Stimulated activated naive B cell treated with anti-CD40 and anti-IgM and Interleukin-4, amounts not matched to agents 10 μg/mL and 1 μg/mL and 100 μg/mL, for 72 hours (primary cell): ENCODE measurements around the gene PCBP4.

ENCODE experiments used
- ATAC-seq, 2 donors: fragments of 150-1000 bp; cut with Tn5 transposase; replicated peaks; 2 replicates each; pipeline ENCODE4 v1.10.0; 2021; ENCODE audit warnings: moderate library complexity in 1 of 2
- DNase-seq: peaks from one replicate; pipeline ENCODE4 v3.0.0; 2021
- H3K27ac Mint-ChIP-seq: one replicate; pipeline ENCODE4 v1.8.0; 2022; ENCODE audit warnings: mild to moderate bottlenecking, mixed read lengths
- H3K27me3 Mint-ChIP-seq, 2 donors: one replicate each; pipeline ENCODE4 v1.8.0; 2022; ENCODE audit warnings: mixed read lengths in 2 of 2
- H3K36me3 Mint-ChIP-seq, 2 donors: one replicate each; pipeline ENCODE4 v1.8.0; 2022; ENCODE audit warnings: mixed read lengths in 2 of 2, mild to moderate bottlenecking in 1 of 2
- H3K4me1 Mint-ChIP-seq, 2 donors: one replicate each; pipeline ENCODE4 v1.8.0; 2022; ENCODE audit warnings: mixed read lengths in 2 of 2, mild to moderate bottlenecking in 1 of 2
- H3K4me3 Mint-ChIP-seq, 2 donors: one replicate each; pipeline ENCODE4 v1.8.0; 2022; ENCODE audit warnings: mild to moderate bottlenecking in 2 of 2, mixed read lengths in 2 of 2, moderate library complexity in 1 of 2
- H3K9me3 Mint-ChIP-seq, 2 donors: one replicate each; pipeline ENCODE4 v1.8.0; 2022; ENCODE audit warnings: mixed read lengths in 2 of 2, mild to moderate bottlenecking in 1 of 2

The PCBP4 gene

DNA sequence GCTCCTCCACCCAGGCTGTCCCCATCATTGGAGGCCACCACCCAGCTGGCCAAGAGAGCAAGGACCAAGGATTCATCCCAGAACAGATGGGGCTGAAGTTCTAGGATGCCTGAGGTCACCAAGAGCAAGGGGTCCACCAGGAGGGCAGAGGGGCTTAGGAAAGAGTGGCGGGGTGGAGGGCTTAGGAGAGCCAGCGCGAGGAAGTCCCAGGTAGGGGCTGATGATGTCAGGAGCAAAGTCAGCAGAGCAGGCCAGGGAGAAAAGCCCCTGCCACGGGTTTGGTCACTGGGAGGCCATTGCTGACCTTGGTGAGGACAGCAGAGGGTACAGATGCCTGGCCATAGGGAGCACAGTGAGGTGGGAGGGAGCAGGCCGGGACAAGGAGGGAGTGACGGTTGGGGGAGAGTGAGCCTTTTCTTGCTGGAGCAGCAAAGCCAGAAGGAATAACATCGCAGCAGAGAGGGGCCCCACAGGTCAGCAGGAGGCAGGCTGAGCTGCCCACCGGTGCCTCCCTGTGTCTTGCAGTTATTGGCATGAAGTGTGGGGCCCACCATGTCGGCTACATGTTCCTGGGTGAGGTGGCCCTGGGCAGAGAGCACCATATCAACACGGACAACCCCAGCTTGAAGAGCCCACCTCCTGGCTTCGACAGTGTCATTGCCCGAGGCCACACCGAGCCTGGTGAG lies 19.9 kb downstream of the PCBP4 start:
- Mint-ChIP-seq H3K4me1 (peaks cover 4 to 19% of the 10 kb centered on the region in 2 donors), H3K9me3 (no peaks in the 10 kb centered on the region), H3K27ac (no peak overlapping the region), H3K36me3 (peaks cover 20 to 48% of the 10 kb centered on the region in 2 donors), H3K27me3 (peaks cover 3 to 4% of the 10 kb centered on the region in 2 donors), H3K4me3 (no peak overlapping the region)
- no peak for ATAC-seq
- no peak for DNase-seq

- no peak for ATAC-seq
- Mint-ChIP-seq H3K4me1 (peaks cover 6 to 21% of the 10 kb centered on the region in 2 donors), H3K4me3 (no peak overlapping the region)
Measured at GRCh38 chr3:51946796-51947195, 20.5 kb downstream of the PCBP4 start.

GRCh38 chr3:51945926-51946705 lies 21.1 kb downstream of the PCBP4 start:
- H3K36me3 Mint-ChIP-seq, result peaks cover 20 to 48% of the 10 kb centered on the region in 2 donors
- ATAC-seq (no peak), DNase-seq (no peak)
- no peak overlapping the region for H3K4me3 Mint-ChIP-seq
- no peaks in the 10 kb centered on the region for H3K27me3 Mint-ChIP-seq
- H3K4me1 Mint-ChIP-seq, result peaks cover 8 to 21% of the 10 kb centered on the region in 2 donors
- peak overlapping the region; percentile 68 for H3K27ac Mint-ChIP-seq
- H3K9me3 Mint-ChIP-seq, result no peaks in the 10 kb centered on the region

More at GRCh38 chr3:51946796-51947195, 20.5 kb downstream of the PCBP4 start:
- Mint-ChIP-seq H3K36me3 (peaks cover 20 to 48% of the 10 kb centered on the region in 2 donors), H3K9me3 (no peaks in the 10 kb centered on the region), H3K27ac (peak overlapping the region; percentile 68), H3K27me3 (no peaks in the 10 kb centered on the region)
- no peak for DNase-seq

- peaks cover 24 to 52% of the 10 kb centered on the region in 2 donors for H3K36me3 Mint-ChIP-seq
- H3K27ac Mint-ChIP-seq, result no peak overlapping the region
- no peak overlapping the region for H3K4me3 Mint-ChIP-seq
- ATAC-seq, result no peak
- no peaks in the 10 kb centered on the region for H3K9me3 Mint-ChIP-seq
- H3K27me3 Mint-ChIP-seq, result no peaks in the 10 kb centered on the region
- no peak for DNase-seq
- H3K4me1 Mint-ChIP-seq, result peaks cover 17 to 30% of the 10 kb centered on the region in 2 donors
Measured at GRCh38 chr3:51945031-51945840, 22.0 kb downstream of the PCBP4 start.

- Mint-ChIP-seq H3K9me3 (no peaks in the 10 kb centered on the region), H3K27me3 (no peaks in the 10 kb centered on the region), H3K4me3 (no peak overlapping the region), H3K4me1 (peaks cover 23 to 37% of the 10 kb centered on the region in 2 donors), H3K36me3 (peaks cover 24 to 57% of the 10 kb centered on the region in 2 donors), H3K27ac (no peak overlapping the region)
- no peak for DNase-seq
- no peak for ATAC-seq
Measured at GRCh38 chr3:51944451-51945021, 22.7 kb downstream of the PCBP4 start.

- Mint-ChIP-seq H3K9me3 (no peaks in the 10 kb centered on the region), H3K27me3 (no peaks in the 10 kb centered on the region), H3K27ac (peak overlapping the region; percentile 78), H3K36me3 (peaks cover 29 to 55% of the 10 kb centered on the region in 2 donors), H3K4me1 (peaks cover 30 to 45% of the 10 kb centered on the region in 2 donors), H3K4me3 (peak overlapping the region; percentile 24 to 81)
- ATAC-seq (no peak), DNase-seq (no peak)
Measured at GRCh38 chr3:51943451-51944391, 23.5 kb downstream of the PCBP4 start.

DNA sequence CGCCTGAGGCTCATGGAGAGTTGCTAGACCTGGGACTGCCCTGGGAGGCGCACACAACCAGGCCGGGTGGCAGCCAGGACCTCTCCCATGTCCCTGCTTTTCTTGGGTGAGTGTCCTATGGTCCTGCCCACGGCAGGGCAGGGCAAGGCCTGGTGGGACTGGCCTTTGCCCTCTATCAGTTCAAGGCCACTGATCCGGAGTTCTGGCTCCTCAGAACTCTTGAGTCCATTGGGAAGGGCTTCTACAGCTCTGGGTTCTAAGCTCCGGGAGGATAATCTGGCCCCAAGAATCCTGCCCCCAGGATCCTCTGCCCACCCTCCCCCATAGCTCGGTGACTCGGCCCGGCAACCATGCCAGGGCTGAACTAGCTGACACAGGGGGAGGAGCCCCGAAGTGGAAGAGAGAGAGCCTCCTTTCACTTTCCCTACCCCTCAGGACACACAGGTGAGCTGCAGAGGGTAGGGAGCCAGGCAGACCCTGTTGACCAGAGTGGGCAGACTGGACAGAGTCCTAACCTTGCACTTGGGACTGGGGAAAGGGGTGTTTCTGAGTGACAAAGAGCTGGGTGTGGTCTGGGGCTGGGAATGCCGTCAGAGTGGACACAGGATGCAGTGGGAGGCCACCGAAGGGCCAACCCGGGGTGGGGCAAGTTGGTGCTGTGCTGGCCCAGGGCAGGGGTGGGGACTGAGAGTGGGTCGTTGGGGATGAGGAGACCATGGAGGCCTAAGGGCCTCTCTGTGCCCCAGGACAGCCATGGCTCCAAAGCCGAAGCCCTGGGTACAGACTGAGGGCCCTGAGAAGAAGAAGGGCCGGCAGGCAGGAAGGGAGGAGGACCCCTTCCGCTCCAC lies 24.4 kb downstream of the PCBP4 start:
- H3K27ac Mint-ChIP-seq, result peak overlapping the region; percentile 92
- H3K36me3 Mint-ChIP-seq, result peaks cover 32 to 58% of the 10 kb centered on the region in 2 donors
- H3K27me3 Mint-ChIP-seq, result no peaks in the 10 kb centered on the region
- DNase-seq, result peak; percentile 54
- no peaks in the 10 kb centered on the region for H3K9me3 Mint-ChIP-seq
- peak overlapping the region; percentile 76 to 81 for H3K4me3 Mint-ChIP-seq
- peak; percentile 50 to 56 for ATAC-seq
- peaks cover 32 to 54% of the 10 kb centered on the region in 2 donors for H3K4me1 Mint-ChIP-seq

GRCh38 chr3:51941798-51942602 lies 25.3 kb downstream of the PCBP4 start, which contains the start of the genes PARP3 and RRP9:
PARP3 (plus strand) TSS chr3:51942363; CDS start chr3:51943356, 993 bp downstream.
RRP9 (minus strand) TSS chr3:51941904; CDS start chr3:51941867, 37 bp downstream.
- Mint-ChIP-seq H3K4me1 (peaks cover 32 to 63% of the 10 kb centered on the region in 2 donors), H3K36me3 (peaks cover 40 to 63% of the 10 kb centered on the region in 2 donors)

DNA sequence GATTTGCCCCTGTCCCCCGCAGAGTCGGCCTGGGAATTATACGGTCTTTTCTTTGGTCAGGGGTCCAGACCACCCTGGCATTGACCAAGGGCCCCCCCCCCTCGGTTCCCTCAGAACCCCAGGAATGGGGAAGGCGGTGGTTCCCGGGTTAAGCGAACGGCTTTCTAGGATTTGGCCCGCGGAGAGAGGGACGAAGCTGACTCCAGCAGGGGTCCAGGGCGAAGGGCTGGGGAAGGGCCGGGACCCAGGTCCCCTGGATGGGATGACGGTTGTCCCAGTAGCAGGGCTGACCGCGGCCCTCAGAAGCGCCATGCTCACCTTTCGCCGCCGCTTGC lies 25.8 kb downstream of the PCBP4 start:
- peak overlapping the region; percentile 92 for H3K27ac Mint-ChIP-seq
- H3K4me3 Mint-ChIP-seq, result peak overlapping the region; percentile 76 to 81
- no peaks in the 10 kb centered on the region for H3K9me3 Mint-ChIP-seq
- H3K36me3 Mint-ChIP-seq, result peaks cover 44 to 63% of the 10 kb centered on the region in 2 donors
- H3K4me1 Mint-ChIP-seq, result peaks cover 32 to 63% of the 10 kb centered on the region in 2 donors
- no peaks in the 10 kb centered on the region for H3K27me3 Mint-ChIP-seq
- ATAC-seq, result no peak
- DNase-seq, result no peak

More at GRCh38 chr3:51941798-51942602, 25.3 kb downstream of the PCBP4 start, which contains the start of the genes PARP3 and RRP9:
- ATAC-seq (peak; percentile 88 to 90), DNase-seq (peak; percentile 100)
- H3K27ac Mint-ChIP-seq, result peak within 1 kb of the TSS; percentile 92
- peak within 1 kb of the TSS; percentile 76 to 81 for H3K4me3 Mint-ChIP-seq
- H3K9me3 Mint-ChIP-seq, result no peaks in the 10 kb centered on the region
- no peaks in the 10 kb centered on the region for H3K27me3 Mint-ChIP-seq

- no peaks in the 10 kb centered on the region for H3K27me3 Mint-ChIP-seq
- peaks cover 47 to 66% of the 10 kb centered on the region in 2 donors for H3K36me3 Mint-ChIP-seq
- ATAC-seq (no peak), DNase-seq (no peak)
- peak overlapping the region; percentile 65 for H3K27ac Mint-ChIP-seq
- H3K4me3 Mint-ChIP-seq, result peak overlapping the region; percentile 76 to 81
- H3K9me3 Mint-ChIP-seq, result no peaks in the 10 kb centered on the region
- H3K4me1 Mint-ChIP-seq, result peaks cover 32 to 63% of the 10 kb centered on the region in 2 donors
Measured at GRCh38 chr3:51940648-51941462, 26.4 kb downstream of the PCBP4 start.
